COLO668 (cell line): ENCODE results near the gene MTRF1.
"Not testable (repeated sequence)": the region's sequence is repeated elsewhere in the genome, so short reads cannot be mapped to it uniquely, and the experiment has no call there.

Experiments used
- DNase-seq: peaks from one replicate; lab custom pipeline; 2025; ENCODE audit not compliant: unreplicated experiment; lab: John Stamatoyannopoulos, UW

Gene MTRF1

GRCh38 chr13:41178040-41178439 is 85.3 kb downstream of the MTRF1 start:
- DNase-seq = no peak

DNA sequence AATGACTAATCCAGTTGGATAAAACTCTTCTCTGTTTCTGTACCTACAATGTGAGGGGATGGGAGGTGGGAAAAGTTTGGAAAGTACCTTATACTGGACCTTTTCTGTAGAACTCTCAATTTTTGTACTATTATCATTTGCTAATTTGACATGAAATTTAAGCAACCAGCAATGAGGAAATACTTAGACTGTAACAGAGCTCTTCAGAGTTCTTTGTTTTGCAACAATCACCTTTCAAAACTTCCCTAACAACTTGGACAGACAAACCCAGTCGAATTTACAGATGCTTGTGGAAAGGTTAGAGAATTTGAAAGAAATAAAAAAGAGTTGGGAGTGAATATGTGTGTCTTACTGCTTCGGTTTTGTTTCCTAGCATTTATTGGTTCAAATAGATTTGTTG is 85.8 kb downstream of the MTRF1 start:
- DNase-seq = no peak

- DNase-seq = not testable (repeated sequence)
Observed at GRCh38 chr13:41175576-41175975, 87.8 kb downstream of the MTRF1 start.
